Caki2 (cell line): ENCODE results near the gene CSF1R. TPM values are rescaled to one million over a fixed set of nuclear protein-coding genes. Genes with fewer than 3 reads are reported as not detected.
"Not testable (repeated sequence)": the region's sequence is repeated elsewhere in the genome, so short reads cannot be mapped to it uniquely, and the experiment has no call there.

Experiments used
- DNase-seq: peaks from one replicate; pipeline ENCODE4 v3.0.0-alpha.2; 2015; ENCODE audit warnings: low read depth
- in situ Hi-C: cut with HindIII; loops from 2 replicates; pipeline ENCODE4 v1.10.0; 2016; ENCODE audit warnings: low sequenced_read_pairs, low pct_unique_long_range_greater_than_20kb, mixed read lengths
- total RNA-seq: library from RNA; depleted of rRNA; stranded (reverse); fragments of >200 nt; shearing (Covaris generic); gene quantifications from 2 replicates; pipeline ENCODE4 v1.2.3, GENCODE V29; 2014; ENCODE audit warnings: low replicate concordance

The CSF1R gene
- total RNA-seq, 1 experiment from 2014 or later = not detected

DNA sequence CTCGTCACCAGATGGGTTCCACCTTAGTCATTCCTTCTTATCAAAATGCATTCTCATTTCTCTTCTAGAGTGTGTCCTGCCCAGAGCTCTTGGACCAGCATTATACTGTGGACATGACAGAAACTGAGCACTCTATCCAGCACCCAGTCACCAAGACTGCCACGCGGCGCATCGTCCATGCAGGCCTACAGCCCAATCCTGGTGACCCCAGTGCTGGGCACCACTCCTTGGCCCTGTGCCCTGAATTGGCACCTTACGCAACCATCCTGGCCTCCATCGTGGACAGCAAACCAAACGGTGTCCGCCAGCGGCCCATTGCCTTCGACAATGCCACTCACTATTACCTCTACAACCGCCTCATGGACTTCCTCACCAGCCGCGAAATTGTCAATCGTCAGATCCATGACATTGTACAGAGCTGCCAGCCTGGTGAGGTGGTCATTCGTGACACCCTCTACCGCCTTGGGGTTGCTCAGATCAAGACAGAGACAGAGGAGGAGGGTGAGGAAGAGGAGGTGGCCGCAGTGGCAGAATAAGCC lies 34.6 kb downstream of the CSF1R start:
- in situ Hi-C loops = no loop called here
- DNase-seq = no peak

DNA sequence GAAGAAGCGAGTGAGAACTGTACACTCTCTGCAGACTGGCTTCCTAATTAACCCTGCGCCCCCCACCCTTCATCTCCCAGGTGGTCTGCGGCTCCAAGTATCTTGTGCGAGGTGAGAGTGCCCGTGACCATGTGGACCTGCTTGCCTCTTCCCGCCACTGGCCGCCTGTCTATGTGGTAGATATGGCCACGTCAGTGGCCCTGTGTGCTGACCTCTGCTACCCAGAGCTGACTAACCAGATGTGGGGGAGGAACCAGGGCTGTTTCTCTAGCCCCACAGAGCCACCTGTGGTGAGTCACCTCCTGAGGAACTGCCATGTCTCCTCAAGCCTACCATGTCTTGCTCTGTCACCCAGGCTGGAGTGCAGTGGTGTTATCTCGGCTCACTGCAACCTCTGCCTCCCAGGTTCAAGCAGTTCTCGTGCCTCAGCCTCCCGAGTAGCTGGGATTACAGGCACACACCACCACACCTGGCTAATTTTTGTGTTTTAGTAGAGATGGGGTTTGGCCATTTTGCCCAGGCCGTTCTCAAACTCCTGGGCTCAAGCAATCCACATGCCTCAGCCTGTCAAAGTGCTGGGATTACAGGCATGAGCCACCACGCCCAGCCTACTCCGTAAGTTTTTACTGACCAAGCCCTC lies 36.1 kb downstream of the CSF1R start:
- in situ Hi-C loops = not testable (repeated sequence)
- peak; percentile 75 for DNase-seq

DNA sequence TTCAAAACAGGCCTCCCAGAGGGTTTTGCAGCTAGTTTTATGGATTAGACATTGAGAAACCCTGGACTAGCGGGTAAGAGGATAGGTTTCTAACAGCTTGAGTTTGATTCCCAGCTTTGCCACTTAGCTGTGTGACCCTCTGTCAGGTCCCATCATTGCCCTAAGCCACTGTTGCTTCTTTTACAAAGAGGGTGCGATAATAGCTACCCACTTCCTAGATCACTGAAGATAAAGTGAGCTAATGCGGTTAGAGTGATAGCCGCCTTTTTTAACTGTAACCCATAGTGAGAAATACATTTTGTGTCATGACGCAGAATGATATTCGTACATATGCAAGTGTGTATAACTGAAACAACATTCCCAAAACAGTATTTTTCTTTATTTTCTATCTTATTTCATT lies 40.3 kb downstream of the CSF1R start:
- in situ Hi-C loops = no loop called here
- no peak for DNase-seq

DNA sequence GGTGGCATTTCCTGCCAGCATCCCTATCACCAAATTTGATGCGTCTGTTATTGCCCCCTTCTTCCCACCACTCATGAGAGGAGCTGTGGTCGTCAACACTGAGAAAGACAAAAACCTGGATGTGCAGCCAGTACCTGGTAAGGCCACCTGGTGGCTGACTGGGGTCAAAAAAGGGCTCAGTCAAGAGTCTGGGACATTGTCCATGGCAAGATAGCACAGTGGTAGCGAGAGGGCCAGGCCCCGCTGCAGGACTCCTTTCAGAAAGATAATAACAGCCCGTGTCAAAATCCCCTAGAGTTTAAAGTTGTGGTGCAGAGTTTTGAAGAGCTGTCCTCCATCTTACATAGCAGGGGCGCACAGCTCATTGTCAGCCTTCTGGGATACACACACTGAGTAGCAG lies 40.8 kb downstream of the CSF1R start:
- in situ Hi-C loops = no loop called here

DNA sequence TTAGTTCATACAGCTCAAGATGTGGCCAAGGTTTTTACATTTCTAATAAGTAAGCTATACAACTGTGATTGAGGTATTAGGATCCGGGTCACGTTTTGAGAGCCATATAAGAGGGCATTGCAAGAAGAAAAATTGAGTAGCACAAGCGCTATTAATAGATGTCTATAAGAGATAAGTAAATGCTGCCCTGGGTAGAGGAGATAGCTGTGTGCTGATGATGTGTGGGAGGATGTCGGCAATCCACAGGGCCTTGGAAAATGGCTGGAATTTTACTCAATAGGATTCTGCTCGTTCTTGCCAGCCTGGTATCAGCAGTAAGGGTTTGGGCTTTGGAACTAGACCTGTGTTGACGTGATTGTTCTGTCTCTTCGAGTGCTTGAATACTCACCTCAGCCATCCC lies 41.6 kb downstream of the CSF1R start:
- no peak for DNase-seq
- in situ Hi-C loops = no loop called here

More for the DNA sequence above, 40.8 kb downstream of the CSF1R start:
- no peak for DNase-seq

DNA sequence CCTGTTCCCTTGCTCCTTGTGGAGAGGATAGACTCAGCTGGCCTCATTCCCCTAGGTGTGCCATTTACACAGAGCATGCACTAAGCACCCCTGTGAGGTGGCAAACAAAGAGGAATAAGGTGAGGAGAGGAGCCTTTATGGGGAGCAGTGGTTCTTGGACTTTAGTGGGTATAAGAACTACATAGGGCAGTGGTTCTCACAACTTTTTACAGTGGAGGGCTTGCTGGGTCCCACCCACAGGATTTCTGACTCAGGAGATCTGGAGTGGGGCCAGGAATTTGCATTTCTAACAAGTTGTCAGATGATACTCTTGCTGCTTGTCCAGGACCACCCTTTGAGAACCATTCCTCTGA lies 42.0 kb downstream of the CSF1R start:
- in situ Hi-C loops = no loop called here
- no peak for DNase-seq

DNA sequence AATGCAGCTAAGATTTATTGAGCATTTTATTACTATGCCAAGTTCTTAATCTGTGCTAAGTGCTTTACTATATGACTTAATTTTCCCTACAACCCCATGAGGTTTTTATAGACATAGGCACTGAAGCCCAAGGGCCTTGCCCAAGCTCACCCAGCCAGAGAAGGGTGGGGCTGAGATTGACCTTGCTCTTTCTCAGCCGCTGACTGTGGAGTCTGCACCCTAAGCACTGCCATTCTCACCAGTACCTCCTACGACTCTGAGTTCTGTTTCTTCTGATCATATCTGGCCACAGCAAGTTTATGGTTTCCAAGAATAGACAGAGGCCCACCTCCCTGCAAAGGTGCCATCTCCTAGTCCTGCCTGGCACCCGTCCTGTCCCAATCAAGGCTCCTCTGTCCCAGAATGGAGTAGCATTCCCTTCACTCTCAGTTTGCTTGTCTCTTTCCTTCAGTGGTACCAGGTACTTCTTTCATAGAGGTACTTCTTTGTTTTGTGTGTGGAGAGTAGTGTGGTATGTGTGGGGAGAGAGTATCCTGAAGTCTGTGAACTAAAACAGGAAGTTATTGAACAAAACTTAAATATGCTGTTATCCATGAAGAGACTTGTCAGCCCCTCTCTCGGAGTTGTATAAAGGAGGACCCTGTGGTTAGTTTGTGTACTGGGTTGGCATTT lies 42.6 kb downstream of the CSF1R start:
- in situ Hi-C loops = no loop called here

DNA sequence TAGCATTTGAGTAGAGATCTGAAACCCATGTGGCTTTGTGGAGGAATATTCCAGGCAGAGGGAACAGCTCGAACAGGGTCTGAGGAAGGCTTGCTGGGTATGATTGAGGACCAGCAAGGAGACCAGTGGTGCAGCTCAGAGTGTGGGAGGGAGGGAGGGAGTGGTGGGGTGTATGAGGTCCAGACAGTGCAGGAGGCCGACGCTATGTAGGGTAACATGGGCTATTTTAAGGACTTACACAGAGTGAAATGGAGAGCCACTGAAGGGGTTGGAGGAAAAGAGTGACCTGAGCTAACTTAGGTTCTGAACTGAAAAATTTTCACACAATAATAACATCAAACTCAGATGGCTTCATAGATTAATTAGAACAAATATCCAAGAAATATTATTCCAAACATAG lies 43.9 kb downstream of the CSF1R start:
- in situ Hi-C loops = no loop called here
- DNase-seq = no peak

More for the DNA sequence above, 42.6 kb downstream of the CSF1R start:
- DNase-seq = no peak

DNA sequence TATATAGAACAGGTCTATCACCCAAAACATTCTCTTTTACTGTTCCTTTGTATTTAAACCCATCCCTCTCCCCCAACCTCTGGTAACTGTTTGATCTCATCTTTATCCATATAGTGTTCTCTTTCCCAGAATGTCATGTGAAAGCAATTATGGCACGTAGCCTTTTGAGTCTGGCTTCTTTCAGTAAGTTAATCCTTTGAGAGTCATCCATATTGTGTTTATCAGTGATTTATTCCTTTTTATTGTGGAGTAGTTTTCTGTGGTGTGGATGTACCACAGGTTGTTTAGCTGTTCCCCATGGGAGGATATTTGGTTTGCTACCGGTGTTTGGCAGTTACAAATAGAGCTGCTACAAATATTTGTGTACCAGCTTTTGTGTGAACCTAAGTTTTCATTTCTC lies 47.8 kb downstream of the CSF1R start:
- no peak for DNase-seq
- in situ Hi-C loops = no loop called here

DNA sequence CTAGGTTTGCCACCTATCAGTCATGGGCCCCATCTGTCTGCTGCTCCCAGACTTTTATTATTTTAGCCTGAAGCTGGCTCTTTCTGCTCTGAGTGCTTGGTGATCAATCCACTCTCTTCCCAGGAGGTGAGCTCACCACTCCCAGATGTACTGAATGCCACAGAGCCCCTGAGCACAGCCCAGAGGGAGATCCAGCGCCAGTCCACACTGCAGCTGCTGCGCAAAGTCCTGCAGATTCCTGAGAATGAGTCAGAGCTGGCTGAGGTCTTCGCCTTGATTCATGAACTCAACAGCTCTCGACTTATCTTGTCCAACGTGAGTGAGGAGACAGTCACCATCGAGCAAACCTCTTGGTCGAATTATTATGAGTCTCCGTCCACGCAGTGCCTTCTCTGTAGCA lies 49.8 kb downstream of the CSF1R start:
- in situ Hi-C loops = no loop called here
- peak; percentile 19 for DNase-seq

DNA sequence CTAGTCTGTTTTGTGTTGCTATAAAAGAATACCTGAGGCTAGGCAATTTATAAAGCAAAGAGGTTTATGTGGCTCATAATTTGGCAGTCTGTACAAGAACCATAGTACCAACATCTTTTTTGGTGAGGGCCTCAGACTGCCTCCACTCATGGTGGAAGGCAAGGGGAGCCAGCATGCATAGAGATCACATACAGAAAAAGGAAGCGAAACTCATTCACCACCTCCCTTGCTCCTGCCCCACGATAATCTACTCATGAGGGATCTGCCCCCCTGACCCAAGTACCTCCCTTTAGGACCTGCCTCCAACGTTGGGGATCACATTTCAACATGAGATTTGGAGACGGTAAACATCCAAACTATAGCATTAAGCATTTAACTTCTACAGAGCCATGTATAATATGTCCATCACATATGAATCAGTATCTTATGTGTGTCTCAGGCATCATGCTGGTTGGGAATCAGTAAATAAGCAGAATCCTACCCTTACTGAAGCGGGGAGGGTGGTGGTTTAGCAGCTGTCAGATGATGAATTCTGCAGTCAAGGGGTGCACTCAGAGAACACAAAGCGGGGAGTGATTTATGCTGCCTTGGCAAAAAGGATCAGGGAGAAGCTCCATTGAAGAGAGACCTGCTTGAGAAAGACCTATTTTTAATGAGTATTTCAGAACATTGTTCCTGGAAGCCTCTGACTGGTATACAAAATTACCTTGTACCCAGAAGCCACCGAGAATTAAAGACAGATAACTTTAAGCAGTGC lies 51.0 kb downstream of the CSF1R start:
- in situ Hi-C loops = no loop called here
- DNase-seq = no peak

DNA sequence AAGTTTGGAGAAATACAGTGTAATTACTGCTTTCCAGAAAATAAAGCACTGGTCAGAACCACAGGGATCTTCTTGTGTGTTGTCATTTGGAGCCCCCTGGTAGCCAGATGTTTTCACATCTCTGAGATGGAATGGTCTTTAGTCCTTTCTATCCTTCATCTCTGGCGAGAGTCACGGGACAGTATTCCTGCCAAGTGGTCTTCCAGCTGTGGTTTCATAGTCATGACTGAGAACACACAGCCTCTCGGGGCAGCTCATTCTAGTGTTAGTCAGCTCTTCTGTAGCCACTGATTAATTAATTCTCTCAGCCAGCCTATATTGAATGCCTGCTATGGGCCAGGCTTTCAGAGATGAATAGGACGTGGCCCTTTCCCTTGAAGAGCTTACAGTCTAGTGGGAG lies 51.7 kb downstream of the CSF1R start:
- no peak for DNase-seq
- in situ Hi-C loops = no loop called here

DNA sequence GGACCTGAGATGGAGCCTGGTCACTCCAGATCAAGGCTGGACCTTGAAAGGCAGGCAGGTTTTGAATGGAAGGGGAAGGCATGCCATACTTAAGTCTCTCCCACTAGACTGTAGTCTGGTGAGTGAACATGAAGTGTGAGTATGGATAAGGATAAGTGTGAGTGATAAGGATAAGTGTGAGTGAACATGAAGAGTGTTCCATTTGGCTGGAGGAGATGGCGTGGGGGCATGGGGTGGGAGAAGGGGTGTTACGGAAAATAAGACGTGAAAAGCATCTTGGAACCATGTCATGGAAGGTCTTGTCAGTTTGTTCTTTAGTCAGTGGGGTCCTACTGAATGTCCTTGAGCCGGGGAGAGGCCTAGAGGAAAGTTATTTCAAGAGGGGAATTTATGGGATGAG lies 53.0 kb downstream of the CSF1R start:
- in situ Hi-C loops = no loop called here
- no peak for DNase-seq

DNA sequence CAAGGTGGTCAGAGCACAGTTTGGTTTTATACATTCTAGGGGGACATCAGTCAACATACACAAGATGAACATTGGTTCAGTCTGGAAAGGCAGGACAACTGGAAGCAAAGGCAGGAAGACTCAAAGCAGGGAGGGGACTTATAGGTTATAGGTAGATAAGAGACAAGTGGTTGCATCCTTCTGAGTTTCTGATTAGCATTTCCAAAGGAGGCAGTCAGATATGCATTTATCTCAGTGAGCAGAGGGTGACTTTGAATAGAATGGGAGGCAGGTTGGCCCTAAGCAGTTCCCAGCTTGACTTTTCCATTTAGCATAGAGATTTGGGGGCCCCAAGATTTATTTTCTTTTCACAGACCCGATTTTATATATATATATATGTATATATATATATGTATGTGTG lies 58.3 kb downstream of the CSF1R start:
- in situ Hi-C loops, DNase-seq: not testable (repeated sequence)

DNA sequence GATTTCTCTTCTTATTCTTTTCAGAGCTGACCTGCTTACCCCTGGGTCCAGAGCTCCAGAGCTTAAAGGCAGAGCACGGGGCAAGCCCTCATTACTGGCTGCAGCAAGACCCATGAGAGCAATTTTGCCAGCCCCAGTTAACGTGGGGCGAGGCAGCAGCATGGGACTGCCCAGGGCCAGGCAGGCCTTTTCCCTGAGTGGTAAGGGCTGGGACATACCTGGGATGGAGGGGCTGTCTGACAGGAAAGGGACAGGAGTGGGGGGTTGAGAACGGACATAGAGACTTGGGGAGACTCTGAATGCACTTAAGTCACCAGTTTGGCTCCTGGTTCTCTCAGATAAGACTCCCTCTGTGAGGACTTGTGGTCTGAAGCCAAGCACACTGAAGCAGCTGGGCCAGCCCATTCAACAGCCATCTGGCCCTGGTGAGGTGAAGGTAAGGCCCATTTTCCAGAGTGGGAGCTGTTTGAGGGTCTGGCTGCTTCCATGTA lies 59.6 kb downstream of the CSF1R start:
- DNase-seq = no peak
- in situ Hi-C loops = no loop called here

DNA sequence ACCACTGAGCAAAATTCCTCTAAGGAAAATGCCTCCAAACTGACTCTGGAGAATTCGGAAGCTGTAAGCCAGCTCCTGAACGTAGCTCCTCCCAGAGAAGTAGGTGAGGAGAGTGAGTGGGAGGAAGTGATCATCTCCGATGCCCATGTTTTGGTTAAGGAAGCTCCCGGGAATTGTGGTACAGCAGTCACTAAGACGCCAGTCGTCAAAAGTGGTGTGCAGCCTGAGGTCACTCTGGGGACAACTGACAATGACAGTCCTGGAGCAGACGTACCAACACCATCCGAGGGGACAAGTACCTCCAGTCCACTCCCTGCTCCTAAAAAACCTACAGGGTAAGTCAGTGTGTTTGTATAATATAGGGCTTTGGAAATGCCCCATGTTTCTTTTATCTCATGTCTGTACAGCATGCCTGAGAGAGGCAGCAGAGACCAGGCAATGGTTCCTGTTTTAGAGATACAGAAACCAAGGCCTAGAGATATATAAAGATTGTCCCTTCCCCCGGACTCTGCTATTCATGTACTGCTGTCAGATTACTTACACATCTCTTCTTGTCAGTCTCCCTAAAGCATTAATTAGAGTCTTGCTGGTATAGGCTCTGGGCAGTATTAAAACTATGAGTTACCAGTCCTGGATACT lies 61.9 kb downstream of the CSF1R start:
- no peak for DNase-seq
- in situ Hi-C loops = no loop called here

DNA sequence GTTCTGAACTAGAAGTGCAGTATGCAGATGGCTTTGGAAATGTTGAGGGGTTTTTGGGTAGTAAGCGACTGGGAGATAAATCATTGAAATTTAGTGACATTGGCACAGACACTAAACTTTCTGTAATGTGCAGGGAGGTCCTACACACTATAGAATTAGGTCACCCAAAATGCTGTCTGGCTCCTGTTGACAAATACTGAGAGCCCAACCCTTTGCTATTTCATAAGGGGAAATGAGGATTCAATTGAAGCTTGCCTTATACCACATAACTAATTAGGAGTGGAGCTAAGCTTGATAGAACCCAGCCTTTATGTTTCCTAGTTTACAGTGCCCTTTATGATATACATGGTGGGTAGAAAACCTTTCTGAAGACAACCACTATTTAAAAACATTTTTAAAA lies 63.2 kb downstream of the CSF1R start:
- in situ Hi-C loops = no loop called here
- DNase-seq = no peak

DNA sequence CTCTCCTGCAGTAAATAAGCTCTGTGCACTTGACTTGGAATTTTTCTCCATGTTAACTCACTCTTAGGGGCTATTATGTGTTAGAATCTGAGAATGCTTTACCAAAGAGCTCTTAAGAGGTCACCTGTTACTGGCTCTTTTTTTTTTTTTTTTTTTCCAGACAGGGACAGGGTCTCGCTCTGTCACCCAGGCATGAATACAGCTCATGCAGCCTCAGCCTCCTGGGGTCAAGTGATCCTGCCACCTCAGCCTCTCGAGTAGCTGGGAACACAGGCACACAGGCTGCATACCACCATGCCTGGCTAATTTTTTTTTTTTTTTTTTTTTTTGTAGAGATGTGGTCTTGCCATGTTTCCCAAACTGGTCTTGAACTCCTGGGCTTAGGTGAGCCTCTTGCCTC lies 63.7 kb downstream of the CSF1R start:
- DNase-seq = peak; percentile 57
- in situ Hi-C loops = no loop called here

DNA sequence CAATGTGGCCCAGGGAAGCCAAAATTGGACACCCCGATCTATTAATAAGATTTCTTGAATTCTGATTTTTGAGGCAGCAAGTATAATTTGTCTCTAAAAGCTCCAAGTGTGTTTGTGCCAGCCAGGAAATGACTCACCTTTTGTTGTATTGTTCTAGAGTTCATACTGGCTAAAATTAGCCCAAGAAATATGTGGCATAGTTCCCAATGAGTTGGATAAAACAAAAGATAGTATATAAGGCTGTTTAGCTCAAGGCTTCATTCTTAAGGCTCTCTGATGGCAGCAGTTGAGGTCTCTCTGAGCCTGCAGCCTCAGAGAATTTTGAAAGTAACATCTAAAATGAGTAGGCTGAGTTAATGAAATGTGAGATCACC lies 64.2 kb downstream of the CSF1R start:
- in situ Hi-C loops = no loop called here
- DNase-seq = peak; percentile 40
